HG03175 (cell line): ENCODE data around the gene BHLHE23.

Experiments
- ATAC-seq: cut with Tn5 transposase; IDR thresholded peaks from one replicate; pipeline ENCODE4 v1.9.1; 2021; ENCODE audit warnings: mild to moderate bottlenecking, moderate library complexity; ENCODE audit not compliant: unreplicated experiment

BHLHE23 gene

DNA sequence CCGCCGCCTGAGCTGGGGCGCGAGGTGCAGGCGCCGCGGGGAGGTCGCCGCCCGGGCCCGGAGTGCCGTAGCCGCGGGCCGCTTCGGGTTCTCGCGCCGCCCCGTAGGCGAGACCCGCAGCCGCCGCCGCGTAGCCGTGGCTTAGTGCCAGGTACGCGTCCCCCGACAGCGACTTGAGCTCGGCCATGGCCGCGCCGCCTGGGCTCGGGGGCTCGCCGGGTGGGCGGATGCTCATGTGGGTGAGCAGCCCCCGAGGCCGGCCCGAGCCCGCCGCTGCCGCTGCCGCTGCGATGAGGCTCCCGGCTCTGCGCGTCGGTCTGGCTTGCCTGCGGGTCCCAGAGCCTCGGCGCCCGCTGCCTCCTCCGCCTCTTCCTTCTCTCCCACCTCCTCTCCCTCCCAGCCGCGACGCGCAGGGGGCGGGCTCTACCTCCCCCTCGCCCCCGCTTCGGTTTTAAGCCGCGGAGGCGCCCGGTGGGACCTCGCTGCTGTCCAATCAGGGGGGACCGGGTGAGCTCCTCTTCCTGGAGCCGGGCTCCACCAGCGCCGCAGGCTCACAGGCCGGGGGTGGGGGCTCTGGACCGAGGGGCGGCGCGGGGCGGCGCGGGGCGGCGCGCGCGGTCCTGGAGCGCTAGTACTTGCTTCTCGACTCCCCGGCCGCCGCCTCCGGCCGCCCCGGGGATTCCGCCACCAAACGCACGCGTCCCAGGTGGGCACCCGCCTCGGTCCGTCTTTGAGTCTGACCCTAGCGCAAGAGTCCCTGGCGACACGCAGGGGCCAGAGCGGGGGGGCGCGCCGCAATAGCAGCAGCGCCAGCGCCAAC lies at the start of gene BHLHE23:
Gene BHLHE23, minus strand, starts transcription at position 425 of the 820 bp plus-strand sequence. Its CDS starts 190 bp downstream, at position 235.
- ATAC-seq = no peak

DNA sequence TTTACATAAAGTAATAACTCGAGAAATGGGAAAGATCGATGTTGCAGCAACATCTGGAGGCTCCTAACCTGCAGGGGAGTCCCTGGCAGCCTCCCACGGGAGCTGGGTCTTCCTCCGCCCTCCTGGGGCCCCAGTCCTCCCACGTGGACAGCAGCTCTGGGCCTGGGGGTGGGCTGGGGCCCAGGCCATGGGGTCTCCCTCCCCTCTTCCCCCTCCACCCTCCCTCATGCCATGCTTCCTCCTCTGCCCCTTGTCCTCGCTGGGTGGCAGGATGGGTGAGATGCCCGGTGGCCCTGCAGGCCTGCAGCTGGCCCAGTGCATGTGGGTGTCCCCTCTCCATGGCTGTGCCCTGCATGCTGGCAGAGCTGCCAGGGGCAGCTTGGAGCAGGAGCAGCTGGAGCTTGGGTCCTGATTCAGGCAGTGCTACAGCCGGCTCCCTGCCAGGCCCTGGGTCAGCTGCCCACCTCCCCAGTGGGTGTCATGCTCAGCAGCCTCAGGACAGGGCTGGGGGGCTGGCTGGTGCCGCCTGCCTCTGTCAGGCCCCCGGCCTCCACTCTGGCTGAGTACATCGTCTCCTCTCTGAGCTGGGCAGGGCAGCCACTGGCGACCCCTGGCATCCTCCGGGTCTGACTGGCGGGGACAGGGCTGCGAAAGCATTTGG lies 48.9 kb upstream of the BHLHE23 start:
- no peak for ATAC-seq

DNA sequence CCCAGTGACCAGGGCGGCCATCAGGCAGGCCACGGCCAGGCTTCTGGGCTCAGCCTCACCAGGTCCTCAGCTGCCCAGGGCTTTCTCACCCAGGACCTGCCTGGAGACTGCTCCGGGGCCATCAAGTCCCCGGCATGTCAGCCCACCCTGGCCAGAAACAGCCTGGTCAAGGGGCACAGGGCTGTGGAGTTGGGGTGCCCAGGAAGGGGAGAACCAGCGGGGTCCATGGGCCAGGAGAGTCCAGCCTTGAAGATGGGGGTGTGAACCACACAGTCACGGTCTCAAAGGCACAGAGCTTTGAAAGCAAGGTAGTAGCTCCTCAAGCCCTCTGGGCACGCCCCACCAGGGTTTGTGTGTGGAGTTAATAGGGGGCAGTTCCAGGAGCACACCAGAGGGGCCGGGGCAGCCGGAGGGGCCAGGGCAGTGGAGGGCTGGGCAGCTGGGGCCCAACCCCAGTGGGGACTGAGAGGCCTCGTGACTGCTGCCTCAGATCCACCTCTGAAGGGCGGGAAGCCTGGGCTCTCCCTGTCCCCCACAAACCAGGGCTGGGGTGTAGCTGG lies 48.0 kb upstream of the BHLHE23 start:
- no peak for ATAC-seq

DNA sequence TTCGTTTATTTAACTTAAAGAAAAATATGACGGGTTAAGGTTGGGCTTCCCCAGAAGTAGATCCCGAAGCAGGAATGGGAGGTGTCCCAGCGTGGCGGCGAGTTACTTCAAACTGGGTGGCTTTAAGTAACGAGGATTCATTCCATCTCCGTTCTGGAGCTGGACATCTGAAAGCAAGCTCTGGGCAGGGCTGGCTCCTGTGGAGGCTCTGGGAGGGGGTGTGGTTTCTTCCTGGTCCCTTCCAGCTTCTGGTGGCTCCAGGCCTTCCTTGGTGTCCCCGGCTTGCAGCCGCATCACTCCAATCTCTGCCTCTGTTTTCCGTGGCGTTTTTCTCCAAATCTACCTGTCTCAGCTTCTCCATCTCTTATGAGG lies 47.3 kb upstream of the BHLHE23 start:
- no peak for ATAC-seq

DNA sequence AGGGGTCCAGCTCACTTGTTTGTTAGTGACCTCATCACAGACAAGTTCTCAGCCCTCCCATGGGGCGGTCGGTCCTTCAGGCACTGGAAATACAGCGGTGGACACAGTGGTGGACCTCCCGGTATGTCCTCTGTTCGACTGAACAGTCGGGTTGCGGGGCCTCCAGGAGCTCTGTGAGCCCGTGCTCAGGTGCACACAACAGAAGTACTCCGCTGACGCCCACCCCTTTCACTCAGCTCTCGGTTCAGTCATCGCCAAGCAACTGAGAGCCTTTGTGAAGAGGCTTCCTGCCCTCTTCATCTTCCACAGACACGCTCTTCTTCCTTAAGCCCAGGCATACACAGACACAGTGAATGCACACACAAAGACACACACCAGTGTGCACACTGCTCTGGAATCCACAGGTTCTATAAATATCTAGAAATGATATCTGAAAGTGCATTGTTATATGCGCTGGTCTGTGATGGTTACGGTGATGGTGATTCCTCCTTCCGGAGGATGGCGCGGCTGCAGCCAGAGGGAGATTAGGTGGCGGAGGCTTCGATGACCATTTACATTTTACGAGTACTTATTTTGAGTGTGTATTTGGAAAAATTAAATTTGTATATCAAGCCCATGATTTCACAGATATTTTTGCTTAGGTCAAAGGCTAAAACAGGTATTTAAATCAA lies 46.8 kb upstream of the BHLHE23 start:
- no peak for ATAC-seq

DNA sequence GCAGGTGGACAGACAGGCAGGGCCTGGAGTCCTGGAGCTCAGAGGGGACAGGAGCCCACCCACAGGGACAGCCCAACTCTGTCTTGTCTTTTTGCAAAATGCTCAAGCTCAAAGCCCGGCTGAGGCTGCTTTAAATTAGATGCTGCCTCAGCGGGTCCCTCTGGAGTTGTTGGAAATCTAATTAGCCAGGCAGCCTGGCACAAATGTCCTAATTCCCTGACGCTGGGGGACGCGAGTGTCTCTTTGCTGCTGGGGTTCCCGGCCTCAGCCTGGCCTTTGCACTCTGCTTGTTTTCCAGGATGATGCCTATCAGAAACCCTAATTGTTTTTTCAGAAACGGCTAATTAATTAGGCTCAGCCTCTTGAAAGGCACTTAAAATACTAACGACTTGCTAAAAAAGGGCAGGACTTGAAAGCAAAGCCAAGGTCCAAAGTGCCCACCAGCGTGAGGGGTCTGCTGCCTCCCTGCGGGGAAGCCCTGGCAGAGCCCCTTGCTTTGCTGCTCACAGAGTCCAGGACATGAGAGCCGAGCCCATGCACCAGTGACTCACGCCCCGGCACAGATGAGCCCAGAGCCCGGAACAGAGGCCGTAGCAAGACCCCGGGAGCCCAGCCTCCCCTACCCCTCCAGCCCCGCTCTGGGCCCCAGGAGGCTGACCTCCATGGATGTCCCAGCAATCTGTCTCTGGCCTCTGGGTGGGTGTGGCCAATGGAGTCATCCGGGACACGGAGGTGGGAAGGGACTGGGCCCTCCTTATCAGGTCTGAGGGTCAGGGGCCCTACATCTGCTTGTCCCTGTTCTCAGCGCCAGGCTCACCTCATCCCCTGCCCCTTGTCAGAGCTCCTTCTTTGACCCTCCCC lies 46.0 kb upstream of the BHLHE23 start:
- ATAC-seq = no peak

DNA sequence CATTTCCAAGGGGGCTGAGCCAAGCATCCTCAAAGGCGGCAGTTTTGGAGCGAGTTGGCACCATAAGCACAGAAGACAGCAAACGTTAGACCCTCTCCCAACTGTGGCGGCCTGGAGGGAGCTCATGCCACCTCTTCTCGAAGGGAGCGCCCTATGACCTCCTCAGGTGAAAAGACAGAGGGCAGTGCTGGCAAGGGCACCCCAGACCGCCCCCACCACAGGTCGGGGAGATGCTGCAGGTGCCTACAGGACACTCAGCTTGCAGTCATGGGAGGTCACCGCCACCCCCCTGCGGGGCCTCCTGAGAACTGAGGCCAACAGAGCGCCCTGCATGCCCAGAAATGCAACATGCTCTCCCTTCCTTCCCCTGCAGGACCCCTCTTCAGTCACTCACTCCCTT lies 45.1 kb upstream of the BHLHE23 start:
- ATAC-seq = no peak

DNA sequence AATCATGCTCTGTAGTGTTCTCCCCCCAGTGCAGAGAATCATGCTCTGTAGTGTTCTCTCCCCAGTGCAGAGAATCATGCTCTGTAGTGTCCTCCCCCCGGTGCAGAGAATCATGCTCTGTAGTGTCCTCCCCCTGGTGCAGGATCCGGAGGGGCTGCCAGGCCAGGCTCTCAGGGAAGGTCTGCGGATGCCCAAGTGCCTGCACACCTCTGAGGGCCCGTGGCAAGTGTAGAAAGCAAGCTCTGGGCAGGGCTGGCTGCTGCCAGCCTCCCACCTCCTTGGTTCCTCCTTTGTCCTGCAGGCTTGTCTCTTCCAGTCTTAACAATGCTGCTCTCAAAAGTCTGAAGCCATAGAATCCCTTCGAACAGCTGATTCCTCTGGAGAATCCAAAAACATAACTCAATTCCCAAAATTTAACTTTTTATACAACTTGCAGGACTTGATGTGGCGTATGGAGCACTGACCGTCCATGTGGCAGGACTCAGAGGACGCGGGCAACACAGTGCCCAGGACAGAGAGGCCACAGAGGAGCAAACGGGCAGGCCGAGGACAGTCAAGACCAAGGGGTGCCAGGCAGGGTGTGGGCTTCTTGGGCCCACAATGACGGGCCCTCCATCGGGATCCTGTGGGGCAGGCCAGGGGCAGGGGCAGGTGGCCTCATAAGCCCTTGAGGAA lies 44.6 kb upstream of the BHLHE23 start:
- no peak for ATAC-seq

DNA sequence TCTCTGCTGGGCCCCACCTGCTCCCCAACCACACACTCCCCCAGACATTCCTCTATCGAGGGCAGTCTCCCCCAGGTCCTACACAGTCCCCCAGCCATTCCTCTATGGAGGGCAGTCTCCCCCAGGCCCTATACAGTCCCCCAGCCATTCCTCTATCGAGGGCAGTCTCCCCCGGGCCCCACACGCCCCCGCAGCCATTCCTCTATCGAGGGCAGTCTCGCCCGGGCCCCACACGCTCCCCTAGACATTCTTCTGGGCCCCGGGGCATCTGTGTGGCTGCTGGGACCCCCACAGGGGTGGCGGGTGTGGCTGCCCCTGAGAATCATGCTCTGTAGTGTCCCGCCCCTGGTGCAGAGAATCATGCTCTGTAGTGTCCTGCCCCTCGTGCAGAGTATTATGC lies 43.6 kb upstream of the BHLHE23 start:
- ATAC-seq = no peak

DNA sequence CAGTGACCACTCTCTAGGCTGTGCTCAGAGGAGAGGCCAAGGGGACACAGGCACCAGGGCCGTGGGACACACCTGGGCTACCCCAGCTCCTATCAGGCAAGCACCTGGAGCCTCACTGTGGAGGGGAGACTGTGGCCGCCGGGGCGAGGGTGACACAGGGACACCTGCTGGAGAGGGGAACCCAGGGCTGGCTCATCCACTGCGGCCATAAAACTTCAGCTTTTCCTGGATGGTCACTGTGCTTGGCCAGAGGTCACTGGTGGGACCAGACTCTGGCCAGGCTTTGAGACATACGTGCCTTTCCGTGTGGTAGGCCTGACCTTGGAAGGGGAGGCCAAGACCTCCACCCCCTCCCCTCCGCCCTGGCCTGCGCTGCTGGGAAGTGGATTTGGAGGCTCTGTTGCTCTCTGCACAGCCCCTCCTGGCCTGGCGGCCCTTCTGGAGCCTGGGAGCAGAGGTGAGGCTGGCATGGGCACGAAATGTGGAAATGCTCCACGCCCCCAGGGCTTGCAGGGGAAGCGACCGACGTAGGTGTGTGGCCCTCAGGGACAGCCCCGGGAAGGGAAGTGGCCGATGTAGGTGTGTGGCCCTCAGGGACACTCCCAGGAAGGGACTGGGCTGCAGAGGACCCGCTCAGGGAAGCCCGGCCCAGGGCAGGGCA lies 42.9 kb upstream of the BHLHE23 start:
- ATAC-seq = no peak

DNA sequence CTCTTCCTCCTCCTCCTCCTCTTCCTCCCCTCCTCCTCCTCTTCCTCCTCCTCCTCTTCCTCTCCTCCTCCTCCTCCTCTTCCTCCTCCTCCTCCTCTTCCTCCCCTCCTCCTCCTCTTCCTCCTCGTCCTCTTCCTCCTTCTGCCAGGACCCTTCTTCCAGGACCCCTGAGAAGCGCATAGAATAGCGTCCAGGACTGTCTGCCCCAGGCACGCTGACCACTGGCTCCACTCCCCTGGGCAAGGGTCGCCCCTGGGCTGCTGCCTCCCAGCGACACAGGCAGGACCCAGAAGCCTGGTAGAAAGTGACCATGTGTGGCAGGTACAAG lies 42.4 kb upstream of the BHLHE23 start:
- ATAC-seq = no peak

DNA sequence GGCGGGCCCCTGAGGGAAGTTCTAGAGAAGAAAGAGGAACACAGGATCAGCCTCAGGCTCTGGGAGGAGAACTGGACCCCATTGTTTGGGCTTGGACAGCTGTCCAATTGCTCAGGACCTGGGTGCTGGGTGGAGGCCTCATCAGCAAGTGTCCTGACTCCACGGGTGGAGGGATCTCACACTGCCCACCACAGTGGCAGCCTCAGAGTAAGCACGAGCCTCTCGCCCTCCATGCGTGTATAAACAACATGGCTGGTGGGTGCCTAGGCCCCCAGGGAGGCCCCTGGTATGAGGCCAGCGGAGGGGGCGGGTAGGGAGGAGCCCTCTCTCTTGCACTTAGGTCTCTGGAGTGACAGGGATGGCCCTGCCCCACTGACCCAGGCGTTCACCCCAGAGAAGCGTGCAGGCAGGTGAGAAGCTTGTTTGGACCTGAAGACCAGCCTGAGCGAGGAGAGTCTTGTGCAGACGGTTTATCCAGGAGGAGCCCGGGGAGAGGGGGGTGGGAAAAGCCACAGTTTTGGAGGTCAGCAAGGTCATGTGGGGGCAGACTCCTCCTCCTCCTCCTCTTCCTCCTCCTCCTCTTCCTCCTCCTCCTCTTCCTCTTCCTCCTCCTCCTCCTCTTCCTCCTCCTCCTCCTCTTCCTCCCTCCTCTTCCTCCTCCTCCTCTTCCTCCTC lies 41.9 kb upstream of the BHLHE23 start:
- ATAC-seq = no peak

DNA sequence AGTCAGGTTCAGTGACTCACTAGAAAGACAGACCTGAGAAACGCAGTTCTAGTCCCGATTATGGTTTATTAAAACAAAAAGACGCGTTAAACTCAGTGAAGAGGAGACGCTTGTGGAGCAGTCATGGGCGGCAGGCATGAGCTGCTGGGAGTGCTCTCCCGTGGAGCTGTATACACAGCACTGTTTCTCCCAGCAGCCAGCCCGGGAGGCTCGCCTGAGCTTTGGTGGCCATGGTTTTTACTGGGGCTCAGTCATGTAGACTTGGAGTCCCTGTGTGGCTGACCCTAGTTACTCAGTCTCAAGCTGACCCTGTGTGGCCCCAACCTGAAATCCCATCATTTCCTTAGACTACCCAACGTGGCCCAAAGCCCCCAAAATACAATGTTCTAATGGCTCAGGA lies 41.2 kb upstream of the BHLHE23 start:
- ATAC-seq = no peak

DNA sequence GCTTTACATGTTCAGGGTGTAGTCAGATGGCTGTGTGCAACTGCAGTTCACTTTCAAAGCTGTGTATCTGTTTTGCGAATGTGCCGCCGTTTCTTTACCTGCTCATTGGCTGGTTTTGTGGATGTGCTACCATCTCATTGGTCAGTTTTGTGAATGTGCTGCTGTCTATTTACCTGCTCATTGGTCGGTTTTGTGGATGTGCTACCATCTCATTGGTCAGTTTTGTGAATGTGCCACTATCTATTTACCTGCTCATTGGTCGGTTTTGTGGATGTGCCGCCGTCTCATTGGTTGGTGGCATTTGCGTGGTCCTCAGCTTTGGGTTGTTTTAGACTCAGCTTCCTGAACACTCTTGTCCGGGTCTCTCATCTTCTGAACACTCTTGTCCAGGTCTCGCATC lies 40.5 kb upstream of the BHLHE23 start:
- no peak for ATAC-seq

DNA sequence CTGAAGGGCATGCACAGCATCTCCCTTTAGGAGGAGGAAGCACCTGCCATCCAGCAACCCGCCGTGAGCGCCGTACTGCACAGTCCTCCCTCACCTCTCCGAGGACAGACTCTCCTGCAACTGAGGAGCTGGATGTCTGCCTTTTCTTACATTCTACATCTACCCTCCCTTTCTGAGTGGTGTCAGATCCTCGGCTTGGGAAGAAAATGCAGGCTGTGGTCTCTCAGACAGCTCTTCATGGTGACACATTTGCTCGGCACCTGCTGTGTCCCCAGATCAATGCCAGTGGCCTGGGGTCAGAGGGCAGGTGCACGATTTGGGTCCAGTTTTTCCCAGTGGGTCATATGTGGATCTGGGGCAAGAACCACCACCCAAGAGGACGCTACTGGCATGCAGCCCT lies 40.1 kb upstream of the BHLHE23 start:
- ATAC-seq = no peak

DNA sequence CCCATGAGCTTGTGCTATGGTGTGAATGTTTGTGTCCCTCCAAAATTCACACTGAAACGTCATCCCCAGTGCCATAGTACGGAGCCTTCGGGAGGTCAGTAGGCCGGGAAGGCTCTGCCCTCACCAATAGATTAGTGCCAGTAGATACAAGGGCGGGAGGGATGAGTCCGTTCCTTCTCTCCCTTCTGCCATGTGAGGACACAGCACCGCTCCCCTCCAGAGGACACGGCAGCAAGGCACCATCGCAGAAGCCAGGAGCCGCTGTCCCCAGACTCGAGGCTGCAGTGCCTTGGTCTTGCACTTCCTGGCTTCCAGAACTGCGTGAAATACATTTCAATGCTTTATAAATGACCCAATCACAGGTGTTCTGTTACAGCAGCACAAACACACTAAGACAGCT lies 39.2 kb upstream of the BHLHE23 start:
- no peak for ATAC-seq

DNA sequence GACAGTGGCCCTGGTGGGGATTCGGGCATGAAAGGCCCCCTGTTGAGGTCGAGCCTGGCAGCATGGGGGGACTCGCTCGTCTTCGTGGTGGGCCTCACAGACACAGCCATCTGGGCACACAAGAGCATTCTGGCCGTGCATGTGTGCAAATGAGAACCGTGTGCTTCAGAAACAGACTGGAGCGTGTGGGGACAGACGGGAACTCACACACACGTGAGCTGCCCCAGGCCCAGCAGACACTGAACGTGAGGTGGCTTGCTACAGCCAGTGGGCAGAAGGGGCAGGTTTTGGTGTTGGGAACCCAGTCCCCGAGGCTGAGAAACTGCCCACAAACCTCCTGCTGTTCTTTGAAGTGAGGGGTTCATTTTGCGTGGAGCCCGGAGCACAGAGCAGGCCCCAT lies 38.6 kb upstream of the BHLHE23 start:
- no peak for ATAC-seq

DNA sequence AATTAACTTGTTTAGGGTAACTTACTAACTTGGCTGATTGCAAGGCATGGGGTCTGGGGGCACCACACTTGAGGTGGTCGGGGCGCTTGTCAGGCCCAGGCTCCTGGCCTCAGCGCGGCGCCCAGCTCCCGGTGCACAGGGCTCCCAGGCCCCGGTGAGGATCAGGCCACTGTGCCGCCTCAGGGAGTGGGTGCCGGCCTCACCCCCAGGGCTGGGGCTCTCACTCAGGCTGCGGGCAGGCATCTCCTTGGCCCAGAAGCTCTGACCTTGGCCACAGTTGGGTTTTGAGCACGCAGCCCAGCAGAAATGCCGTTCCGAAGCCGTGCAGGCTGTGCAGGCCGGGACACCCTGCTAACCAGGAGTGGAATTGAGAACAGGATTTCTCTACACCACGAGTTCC lies 37.8 kb upstream of the BHLHE23 start:
- ATAC-seq = no peak

DNA sequence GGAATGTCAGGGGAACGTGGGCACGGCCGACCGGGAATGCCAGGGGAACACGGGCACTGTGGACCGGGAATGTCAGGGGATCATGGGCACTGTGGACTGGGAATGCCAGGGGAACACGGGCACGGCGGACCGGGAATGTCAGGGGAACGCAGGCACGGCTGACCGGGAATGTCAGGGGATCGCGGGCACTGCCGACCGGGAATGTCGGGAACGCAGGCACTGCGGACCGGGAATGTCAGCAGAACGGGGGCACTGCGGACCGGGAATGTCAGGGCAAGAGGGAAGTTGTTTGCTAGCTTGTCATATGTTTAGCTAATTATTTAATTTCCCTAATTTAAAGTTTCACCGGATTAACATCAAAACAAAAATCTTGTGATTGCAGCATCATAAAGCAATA lies 37.4 kb upstream of the BHLHE23 start:
- no peak for ATAC-seq
